GM19193 (cell line): ENCODE data around the gene PEA15.

ENCODE experiments used
- POLR2A ChIP-seq: IDR thresholded peaks from 4 replicates; pipeline ENCODE4 v1.6.1; 2011; ENCODE audit not compliant: insufficient read depth, insufficient read length; ENCODE audit errors: extremely low read depth

The PEA15 gene

GRCh38 chr1:160236806-160237205, 31.6 kb downstream of the PEA15 start:
- no peak for TF ChIP-seq POLR2A

DNA sequence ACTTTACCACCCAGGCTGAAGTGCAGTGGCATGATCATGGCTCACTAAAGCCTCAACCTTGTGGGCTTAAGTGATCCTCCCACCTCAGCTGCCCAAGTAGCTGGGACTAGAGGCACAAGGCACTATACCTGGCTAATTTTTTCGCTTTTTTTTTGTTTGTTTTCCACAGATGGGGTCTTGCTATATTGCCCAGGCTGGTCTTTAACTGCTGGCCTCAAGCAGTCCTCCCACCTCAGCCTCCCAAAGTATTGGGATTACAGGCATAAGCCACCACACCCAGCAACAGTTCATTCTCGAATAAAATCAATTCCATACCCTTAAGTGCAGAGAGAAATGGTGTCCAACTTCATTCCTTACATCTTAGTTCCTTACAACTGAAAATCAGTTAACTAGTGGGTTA, 32.4 kb downstream of the PEA15 start:
- TF ChIP-seq POLR2A, result no peak

DNA sequence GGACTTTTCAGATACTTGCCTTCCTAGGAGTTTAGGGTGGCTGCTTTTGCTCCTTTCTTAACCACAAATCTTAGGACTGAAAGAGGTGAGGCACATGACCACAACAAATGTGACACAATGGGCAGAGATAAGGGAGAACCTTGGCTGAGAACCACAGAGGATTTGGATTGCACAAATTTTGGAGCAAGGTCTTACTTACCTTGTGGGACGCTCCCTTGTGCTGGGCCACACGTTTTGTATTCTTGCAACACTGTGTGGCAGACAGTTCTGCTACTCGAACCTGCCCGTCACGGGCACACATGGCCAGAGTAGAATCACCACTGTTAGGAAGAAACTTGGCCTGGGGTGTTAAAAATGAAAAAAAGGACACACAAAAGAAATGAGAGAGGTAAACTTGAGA, 33.2 kb downstream of the PEA15 start:
- no peak for TF ChIP-seq POLR2A

- no peak for TF ChIP-seq POLR2A
Measured at GRCh38 chr1:160239582-160240299, 34.6 kb downstream of the PEA15 start.

GRCh38 chr1:160243767-160244166, 38.6 kb downstream of the PEA15 start:
- TF ChIP-seq POLR2A, result no peak

DNA sequence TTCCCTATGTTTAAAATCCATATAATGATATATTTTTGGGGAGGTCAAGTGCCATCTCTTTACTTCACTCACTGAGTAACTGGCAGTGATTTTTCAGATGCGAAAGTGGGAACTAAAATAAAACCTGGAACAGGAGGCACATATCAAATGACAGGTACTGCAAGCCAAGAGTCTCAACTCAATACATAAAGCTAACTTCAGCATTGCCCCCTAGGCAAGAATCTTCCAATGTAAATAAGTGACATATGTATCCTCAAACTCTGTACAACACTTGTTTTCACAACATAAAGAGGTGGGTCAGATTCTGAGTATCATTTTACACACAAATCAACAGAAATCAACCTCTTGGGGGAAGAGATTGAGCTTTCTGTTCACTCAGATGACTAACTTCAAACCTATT, 39.0 kb downstream of the PEA15 start:
- no peak for TF ChIP-seq POLR2A

DNA sequence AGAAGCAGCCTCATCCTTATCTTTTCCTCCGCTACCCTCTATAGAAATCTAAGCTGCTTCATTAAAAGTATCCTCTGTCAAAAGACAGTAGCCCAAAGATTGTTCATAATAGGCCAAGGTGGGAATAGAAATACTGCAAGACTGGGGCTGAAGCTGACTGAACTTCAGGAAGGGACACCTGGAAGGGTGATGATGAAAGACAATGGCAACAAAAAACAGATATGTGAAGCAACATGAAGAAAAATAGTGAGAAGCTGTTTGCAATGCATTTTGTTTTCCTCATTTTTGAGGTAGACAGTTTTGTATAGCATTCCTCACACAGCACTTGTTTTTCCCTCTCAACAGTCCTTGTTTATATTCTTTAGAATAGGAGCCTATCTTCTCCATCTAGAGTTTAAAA, 40.2 kb downstream of the PEA15 start:
- no peak for TF ChIP-seq POLR2A

DNA sequence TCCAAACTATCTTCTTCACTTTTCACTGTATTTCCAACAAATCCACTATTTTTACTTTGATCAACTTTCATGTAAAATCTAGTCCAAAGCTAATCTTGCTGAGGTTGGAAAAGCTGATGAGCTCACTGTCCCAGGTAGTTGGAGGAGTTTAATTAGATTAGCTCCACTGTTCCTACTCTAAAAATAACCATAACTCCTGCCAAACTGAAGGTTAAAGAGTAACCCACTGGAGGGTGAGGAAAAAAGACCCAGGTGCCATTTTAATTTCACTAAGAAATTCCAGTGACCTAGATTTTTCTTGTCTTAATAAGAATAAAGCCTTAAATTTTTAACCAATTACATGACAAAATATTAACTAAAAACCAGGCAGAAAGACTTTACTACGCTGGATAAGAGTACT, 41.9 kb downstream of the PEA15 start:
- no peak for TF ChIP-seq POLR2A

- no peak for TF ChIP-seq POLR2A
Measured at GRCh38 chr1:160251011-160251410, 45.8 kb downstream of the PEA15 start.

GRCh38 chr1:160251687-160252526, 46.7 kb downstream of the PEA15 start:
- TF ChIP-seq POLR2A, result no peak

GRCh38 chr1:160255781-160256300, 50.7 kb downstream of the PEA15 start:
- no peak for TF ChIP-seq POLR2A

- no peak for TF ChIP-seq POLR2A
Measured at GRCh38 chr1:160256396-160257046, 51.3 kb downstream of the PEA15 start.

DNA sequence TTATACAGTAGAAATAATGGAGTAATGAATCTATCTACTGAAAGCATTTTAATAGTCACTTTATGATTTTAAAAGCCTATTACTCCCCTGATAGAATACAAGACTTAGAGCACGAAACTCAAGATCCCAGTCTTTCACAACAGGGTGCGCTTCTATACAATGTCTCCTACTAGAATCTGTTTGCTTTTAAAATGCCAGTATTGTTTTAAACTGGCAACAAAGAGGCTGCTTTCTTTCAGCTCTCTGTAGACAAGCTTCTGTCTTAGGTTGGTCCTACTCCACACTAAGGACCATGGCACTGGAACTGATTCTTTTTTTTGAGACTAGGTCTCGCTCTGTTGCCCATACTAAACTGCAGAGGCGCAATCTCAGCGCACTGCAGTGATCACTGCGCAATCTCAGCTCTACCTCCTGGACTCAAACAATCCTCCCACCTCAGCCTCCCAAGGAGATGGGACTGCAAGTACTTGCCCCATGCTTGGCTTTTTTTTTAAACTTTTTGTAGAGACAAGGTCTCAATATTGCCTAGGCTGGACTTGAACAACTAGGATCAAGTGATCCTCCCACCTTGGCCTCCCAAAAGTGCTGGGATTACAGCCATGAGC, 52.3 kb downstream of the PEA15 start:
- no peak for TF ChIP-seq POLR2A

DNA sequence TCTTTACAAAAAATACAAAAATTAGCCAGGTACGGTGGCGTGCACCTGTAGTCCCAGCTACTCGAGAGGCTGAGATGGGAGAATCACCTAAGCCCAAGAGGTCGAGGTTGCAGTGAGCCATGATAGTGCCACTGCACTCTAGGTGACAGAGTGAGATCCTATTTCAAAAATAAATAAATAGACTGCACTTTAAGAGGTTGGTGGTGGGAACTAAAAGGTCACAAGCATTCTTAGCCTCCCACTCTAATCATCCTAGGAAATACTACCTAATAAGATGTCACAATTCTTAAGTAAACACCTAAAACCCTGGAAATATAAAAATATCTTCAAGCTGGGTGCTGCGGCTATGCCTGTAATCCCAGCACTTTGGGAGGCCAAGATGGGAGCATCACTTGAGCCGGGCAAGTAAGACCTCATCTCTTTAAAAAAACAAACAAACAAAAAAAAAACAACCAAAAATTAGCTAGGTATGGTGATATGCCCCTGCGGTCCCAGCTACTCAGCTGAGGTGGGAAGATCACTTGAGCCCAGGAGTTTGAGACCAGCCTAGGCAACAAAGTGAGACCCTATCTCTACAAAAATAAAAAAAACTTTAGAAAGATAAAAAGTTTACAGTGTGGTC, 53.1 kb downstream of the PEA15 start:
- no peak for TF ChIP-seq POLR2A
